ENCODE results near the gene DESI1.
"Not testable (repeated sequence)": the region's sequence is repeated elsewhere in the genome, so short reads cannot be mapped to it uniquely, and the experiment has no call there.

The DESI1 gene

GRCh38 chr22:41634610-41635009, 13.8 kb upstream of the DESI1 start:
- not testable (repeated sequence) for DNase-seq (ENCODE audit: low read depth)

DNA sequence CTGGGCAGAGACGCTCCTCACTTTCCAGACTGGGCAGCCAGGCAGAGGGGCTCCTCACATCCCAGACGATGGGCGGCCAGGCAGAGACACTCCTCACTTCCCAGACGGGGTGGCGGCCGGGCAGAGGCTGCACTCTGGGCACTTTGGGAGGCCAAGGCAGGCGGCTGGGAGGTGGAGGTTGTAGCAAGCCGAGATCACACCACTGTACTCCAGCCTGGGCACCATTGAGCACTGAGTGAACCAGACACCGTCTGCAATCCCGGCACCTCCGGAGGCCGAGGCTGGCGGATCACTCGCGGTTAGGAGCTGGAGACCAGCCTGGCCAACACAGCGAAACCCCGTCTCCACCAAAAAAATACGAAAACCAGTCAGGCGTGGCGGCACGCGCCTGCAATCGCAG, 10.8 kb upstream of the DESI1 start:
- DNase-seq (ENCODE audit: low read depth) = not testable (repeated sequence)

- DNase-seq (ENCODE audit: low read depth) = not testable (repeated sequence)
Measured at GRCh38 chr22:41631115-41631514, 10.3 kb upstream of the DESI1 start.

GRCh38 chr22:41625577-41625976, 4.7 kb upstream of the DESI1 start:
- DNase-seq (ENCODE audit: low read depth) = no peak

GRCh38 chr22:41621911-41622179, 1.0 kb upstream of the DESI1 start:
- no peak for DNase-seq (ENCODE audit: low read depth)

GRCh38 chr22:41621099-41621910, 462 bp upstream of the DESI1 start, which contains the start of gene XRCC6:
Gene XRCC6 (plus strand): TSS chr22:41621295. CDS start chr22:41622005, 710 bp downstream.
- DNase-seq (ENCODE audit: low read depth) = peak; percentile 100

- no peak for DNase-seq (ENCODE audit: low read depth)
Measured at GRCh38 chr22:41619979-41620588, 759 bp downstream of the DESI1 start.

GRCh38 chr22:41613456-41613855, 7.4 kb downstream of the DESI1 start:
- DNase-seq (ENCODE audit: low read depth) = no peak

DNA sequence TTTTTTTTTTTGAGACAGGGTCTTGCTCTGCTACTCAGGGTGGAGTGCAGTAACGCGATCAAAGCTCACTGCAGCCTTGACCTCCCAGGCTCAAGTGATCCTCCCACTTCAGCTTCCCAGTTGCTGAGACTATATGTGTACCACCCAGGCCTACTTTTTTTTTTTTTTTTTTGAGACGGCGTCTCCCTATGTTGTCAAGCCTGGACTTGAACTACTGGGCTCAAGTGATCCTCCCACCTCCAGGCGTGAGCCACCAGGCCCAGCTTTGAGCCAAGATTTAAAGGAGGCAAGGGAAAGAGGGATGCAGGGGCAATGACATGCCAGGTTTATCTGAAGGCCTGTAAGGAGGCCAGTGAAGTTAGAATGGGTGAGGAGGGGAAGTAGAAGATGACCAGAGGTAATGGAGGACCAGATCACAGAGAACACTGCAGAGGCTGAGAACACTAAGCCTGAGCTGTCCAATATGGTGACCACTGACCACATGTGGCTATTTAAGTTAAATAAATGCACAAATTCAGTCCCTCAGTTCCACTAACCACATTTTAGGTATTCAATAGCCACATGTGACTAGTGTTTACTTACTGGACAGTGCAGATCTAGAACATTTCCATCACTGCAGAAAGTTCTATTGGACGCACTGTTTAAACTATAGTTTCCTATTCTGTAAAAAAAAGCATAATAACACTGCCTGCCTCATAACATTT, 8.1 kb downstream of the DESI1 start:
- DNase-seq (ENCODE audit: low read depth) = no peak

DNA sequence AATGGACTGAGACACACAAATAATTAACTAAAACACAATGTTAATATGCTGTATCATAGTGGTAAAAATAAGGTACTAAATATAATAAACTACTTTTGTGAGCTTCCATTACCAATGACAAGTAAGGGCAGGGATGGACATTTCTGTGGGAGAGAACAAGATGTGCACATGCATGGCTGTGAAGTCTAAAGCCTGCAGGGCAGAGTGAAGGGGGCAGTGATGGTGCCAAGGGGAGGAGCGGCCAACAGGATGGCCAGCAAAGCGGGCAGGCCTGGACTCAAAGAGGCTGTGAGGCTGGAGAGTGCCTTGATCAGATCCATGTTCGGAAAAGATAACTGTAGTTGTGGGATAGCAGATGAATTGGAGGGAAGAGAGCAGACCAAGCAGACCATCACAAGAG, 12.5 kb downstream of the DESI1 start:
- DNase-seq (ENCODE audit: low read depth) = no peak

- no peak for DNase-seq (ENCODE audit: low read depth)
Measured at GRCh38 chr22:41603873-41604332, 16.9 kb downstream of the DESI1 start.

- no peak for DNase-seq (ENCODE audit: low read depth)
Measured at GRCh38 chr22:41600976-41601375, 19.9 kb downstream of the DESI1 start.

GRCh38 chr22:41598891-41599635, 21.8 kb downstream of the DESI1 start:
- DNase-seq (ENCODE audit: low read depth) = no peak

DNA sequence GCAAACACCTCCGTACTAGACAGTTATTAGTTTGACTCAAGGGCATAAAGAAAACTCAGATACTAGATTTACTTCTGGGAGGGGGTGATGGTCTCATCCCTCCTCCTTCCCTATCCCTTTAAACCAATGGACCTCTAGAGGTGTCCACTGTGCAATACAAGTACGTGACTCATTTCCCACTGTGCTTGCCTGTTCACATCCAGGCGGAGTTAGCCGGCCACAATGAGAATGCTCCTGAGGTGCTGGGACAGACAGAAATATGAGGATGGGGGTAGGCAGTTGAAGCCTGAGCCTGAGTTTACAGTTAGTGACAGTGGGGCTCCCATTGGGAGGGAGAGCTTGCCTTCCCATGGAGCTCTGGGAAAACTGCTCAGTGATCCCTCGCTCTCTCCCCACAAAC, 22.8 kb downstream of the DESI1 start:
- peak; percentile 45 for DNase-seq (ENCODE audit: low read depth)

DNA sequence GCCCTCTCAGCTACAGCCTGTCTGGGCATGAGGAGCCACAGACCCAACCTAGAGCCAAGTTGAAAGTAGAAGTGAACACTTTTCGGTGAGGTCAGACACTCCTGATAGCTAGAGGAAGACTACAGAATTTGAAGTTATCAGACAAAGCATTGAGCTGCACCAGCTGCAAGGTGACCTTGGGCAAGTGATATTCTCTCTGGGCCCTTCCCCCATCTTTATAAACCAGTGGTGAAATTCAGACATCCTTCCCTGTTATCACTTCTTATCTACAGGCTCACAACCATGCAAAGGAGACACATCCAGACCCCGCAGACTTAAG, 23.2 kb downstream of the DESI1 start:
- no peak for DNase-seq (ENCODE audit: low read depth)

GRCh38 chr22:41596776-41597634, 23.8 kb downstream of the DESI1 start:
- peak; percentile 50 for DNase-seq (ENCODE audit: low read depth)

- no peak for DNase-seq (ENCODE audit: low read depth)
Measured at GRCh38 chr22:41595703-41596102, 25.1 kb downstream of the DESI1 start.

DNA sequence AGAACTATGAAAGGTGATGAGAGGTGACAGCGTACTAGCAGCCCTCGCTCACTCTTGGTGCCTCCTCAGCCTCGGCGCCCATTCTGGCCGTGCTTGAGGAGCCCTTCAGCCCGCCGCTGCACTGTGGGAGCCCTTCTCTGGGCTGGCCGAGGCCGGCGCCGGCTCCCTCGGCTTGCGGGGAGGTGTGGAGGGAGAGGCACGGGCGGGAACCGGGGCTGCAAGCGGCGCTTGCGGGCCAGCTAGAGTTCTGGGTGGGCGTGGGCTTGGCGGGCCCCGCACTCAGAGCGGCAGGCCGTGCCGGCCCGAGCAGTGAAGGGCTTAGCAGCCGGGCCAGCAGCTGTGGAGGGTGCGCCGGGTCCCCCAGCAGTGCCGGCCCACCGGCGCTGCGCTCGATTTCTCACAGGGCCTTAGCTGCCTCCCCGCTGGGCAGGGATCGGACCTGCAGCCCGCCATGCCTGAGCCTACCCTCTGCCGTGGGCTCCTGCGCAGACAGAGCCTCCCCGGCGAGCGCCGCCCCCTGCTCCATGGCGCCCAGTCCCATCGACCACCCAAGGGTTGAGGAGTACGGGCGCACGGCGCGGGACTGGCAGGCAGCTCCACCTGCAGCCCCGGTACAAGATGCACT, 27.4 kb downstream of the DESI1 start:
- not testable (repeated sequence) for DNase-seq (ENCODE audit: low read depth)

- peak; percentile 100 for DNase-seq (ENCODE audit: low read depth)
Measured at GRCh38 chr22:41589391-41590241, 31.2 kb downstream of the DESI1 start, which contains the start of gene PMM1. Gene PMM1 (minus strand): TSS chr22:41589840. CDS start chr22:41589805, 35 bp downstream.

GRCh38 chr22:41587347-41587723, 33.5 kb downstream of the DESI1 start:
- DNase-seq (ENCODE audit: low read depth) = no peak

All from fibroblast of gingiva (primary cell).